Keratinocyte (primary cell): Measurements from ENCODE around the gene NBEA. TPM values are rescaled to one million over a fixed set of nuclear protein-coding genes. Genes with fewer than 3 reads are reported as not detected.

Experiments used
- DNase-seq: peaks from one replicate; pipeline ENCODE4 v3.0.0-alpha.2; 2011; ENCODE audit warnings: low read depth, missing footprints, low spot score
- FAIRE-seq: peaks from 2 replicates; lab custom pipeline; 2011; peaks lifted over from hg19 to GRCh38; lab: Jason Lieb, UNC
- H2AFZ ChIP-seq: 2 replicates; pipeline ENCODE4 v1.6.0; 2012; ENCODE audit warnings: low read length, control low read depth, inconsistent platforms; ENCODE audit not compliant: control insufficient read depth
- H3K27ac ChIP-seq: 2 replicates; pipeline ENCODE4 v1.5.1; 2011; ENCODE audit warnings: low read length; ENCODE audit not compliant: control insufficient read depth, insufficient read depth
- H3K27me3 ChIP-seq: 3 replicates; pipeline ENCODE4 v1.6.0; 2011; ENCODE audit warnings: low read length; ENCODE audit not compliant: control insufficient read depth, insufficient read depth; ENCODE audit errors: extremely low read depth
- H3K36me3 ChIP-seq, 2 experiments: 2 replicates in 1 of 2; 3 replicates in 1 of 2; pipeline ENCODE4 v1.5.1; 2011; ENCODE audit warnings: low read length in 2 of 2, mild to moderate bottlenecking in 1 of 2; ENCODE audit not compliant: control insufficient read depth in 2 of 2, insufficient read depth in 2 of 2; ENCODE audit errors: extremely low read depth in 1 of 2
- H3K4me1 ChIP-seq: 3 replicates; pipeline ENCODE4 v1.5.1; 2011; ENCODE audit warnings: low read length; ENCODE audit not compliant: control insufficient read depth, insufficient read depth; ENCODE audit errors: extremely low read depth
- H3K4me2 ChIP-seq: 3 replicates; pipeline ENCODE4 v1.6.0; 2011; ENCODE audit warnings: low read depth, low read length; ENCODE audit not compliant: control insufficient read depth, insufficient read depth; ENCODE audit errors: extremely low read depth
- H3K4me3 ChIP-seq, 3 experiments: fragments of 200-600 bp in 1 of 3; sonication (generic) in 1 of 3; 2 replicates in 2 of 3; 3 replicates in 1 of 3; pipeline ENCODE4 v1.5.1; 2011 to 2016; ENCODE audit warnings: low read length in 3 of 3, mild to moderate bottlenecking in 3 of 3, control low read depth in 2 of 3, inconsistent platforms in 1 of 3, low read depth in 1 of 3, mixed read lengths in 1 of 3, mixed run types in 1 of 3, moderate library complexity in 1 of 3; ENCODE audit not compliant: control insufficient read depth in 2 of 3, insufficient read depth in 2 of 3; ENCODE audit errors: extremely low read depth in 1 of 3
- H3K79me2 ChIP-seq: 2 replicates; pipeline ENCODE4 v1.6.0; 2012; ENCODE audit warnings: low read length; ENCODE audit not compliant: control insufficient read depth, insufficient read depth
- H3K9ac ChIP-seq: 3 replicates; pipeline ENCODE4 v1.6.0; 2011; ENCODE audit warnings: low read length; ENCODE audit not compliant: control insufficient read depth, insufficient read depth; ENCODE audit errors: extremely low read depth
- H3K9me1 ChIP-seq: 3 replicates; pipeline ENCODE4 v1.6.0; 2011; ENCODE audit warnings: low read length; ENCODE audit not compliant: control insufficient read depth, insufficient read depth; ENCODE audit errors: extremely low read depth
- H3K9me3 ChIP-seq: 2 replicates; pipeline ENCODE4 v1.5.1; 2012; ENCODE audit warnings: low read depth, low read length; ENCODE audit not compliant: control insufficient read depth
- H4K20me1 ChIP-seq: 3 replicates; pipeline ENCODE4 v1.6.0; 2011; ENCODE audit warnings: low read length; ENCODE audit not compliant: control insufficient read depth, insufficient read depth; ENCODE audit errors: extremely low read depth
- CTCF ChIP-seq, 3 experiments: IDR thresholded peaks in 1 of 3; conservative IDR thresholded peaks in 1 of 3; optimal IDR thresholded peaks in 1 of 3; 2 replicates in 2 of 3; 3 replicates in 1 of 3; pipeline versions ENCODE3 to v1.5.1; 2011; ENCODE audit warnings: low read length in 3 of 3, mild to moderate bottlenecking in 3 of 3, moderate library complexity in 2 of 3, control low read depth in 1 of 3, inconsistent platforms in 1 of 3; ENCODE audit not compliant: insufficient read depth in 2 of 3; ENCODE audit errors: extremely low read depth in 1 of 3
- EZH2 ChIP-seq: IDR thresholded peaks from one replicate; pipeline ENCODE4 v1.6.1; 2012; ENCODE audit warnings: inconsistent platforms, mild to moderate bottlenecking, low read length, moderate library complexity
- dilution Hi-C: fragments of 300-500 bp; cut with MboI; formaldehyde crosslinking; loops from one replicate; pipeline ENCODE4 v1.7.0; 2020; ENCODE audit warnings: low sequenced_read_pairs; ENCODE audit not compliant: extremely low pct_ligation_motif_present
- polyA plus RNA-seq, 5 experiments: library from polyadenylated mRNA; depleted of rRNA in 3 of 5; stranded (reverse) in 3 of 5; stranded (forward) in 1 of 5; unstranded in 1 of 5; fragments of >200 nt; gene quantifications; 1 replicate in 1 of 5; 2 replicates in 3 of 5; 3 replicates in 1 of 5; pipeline versions ENCODE4 v1.2.1 to v1.2.3, GENCODE V29; 2011 to 2012; ENCODE audit warnings: missing spikeins in 2 of 5, low read depth in 1 of 5, low replicate concordance in 1 of 5

NBEA gene
- polyA plus RNA-seq, 1 donor (not counting 4 experiments of a cell fraction or from before 2014, with no cell fraction given) = 0.05 TPM

- H4K20me1 ChIP-seq = no peaks in the 10 kb centered on the region
- FAIRE-seq (no peak), DNase-seq (no peak)
- H3K4me3 ChIP-seq = no peak overlapping the region
- no peaks in the 10 kb centered on the region for H3K9me1 ChIP-seq
- H3K79me2 ChIP-seq = no peaks in the 10 kb centered on the region
- no peak overlapping the region for H3K27ac ChIP-seq
- H3K9me3 ChIP-seq = no peaks in the 10 kb centered on the region
- dilution Hi-C loops = no loop called here
- H3K27me3 ChIP-seq = no peaks in the 10 kb centered on the region
- no peak for TF ChIP-seq EZH2
- no peak overlapping the region for H2AFZ ChIP-seq
- no peak overlapping the region for H3K4me2 ChIP-seq
- no peaks in the 10 kb centered on the region for H3K36me3 ChIP-seq
- H3K4me1 ChIP-seq = no peaks in the 10 kb centered on the region
- H3K9ac ChIP-seq = no peak overlapping the region
Measured at GRCh38 chr13:35345992-35346391, 403.9 kb downstream of the NBEA start.

- Histone ChIP-seq H3K9ac (no peak overlapping the region), H3K4me2 (no peak overlapping the region), H4K20me1 (no peaks in the 10 kb centered on the region), H3K4me1 (no peaks in the 10 kb centered on the region), H3K27me3 (no peaks in the 10 kb centered on the region), H3K36me3 (no peaks in the 10 kb centered on the region), H3K9me3 (no peaks in the 10 kb centered on the region), H3K4me3 (no peak overlapping the region), H3K79me2 (no peaks in the 10 kb centered on the region), H3K9me1 (no peaks in the 10 kb centered on the region), H2AFZ (no peak overlapping the region), H3K27ac (no peak overlapping the region)
- FAIRE-seq (no peak), DNase-seq (no peak)
- dilution Hi-C loops = no loop called here
- TF ChIP-seq CTCF (optimal IDR thresholded peaks at IDR 0.05 in 1 of 3, IDR thresholded peaks at IDR 0.05 in 1 of 3, conservative IDR thresholded peaks at IDR 0.05 in 1 of 3; ENCODE audit: extremely low read depth in 1 of 3, insufficient read depth in 2 of 3, low read length in 3 of 3) (no peak), EZH2 (no peak)
Measured at GRCh38 chr13:35346494-35346893, 404.4 kb downstream of the NBEA start.

GRCh38 chr13:35347679-35348205, 405.7 kb downstream of the NBEA start:
- no peak overlapping the region for H3K4me3 ChIP-seq
- no peaks in the 10 kb centered on the region for H4K20me1 ChIP-seq
- H3K4me2 ChIP-seq = no peak overlapping the region
- no peak for TF ChIP-seq CTCF (optimal IDR thresholded peaks at IDR 0.05 in 1 of 3, IDR thresholded peaks at IDR 0.05 in 1 of 3, conservative IDR thresholded peaks at IDR 0.05 in 1 of 3; ENCODE audit: extremely low read depth in 1 of 3, insufficient read depth in 2 of 3, low read length in 3 of 3)
- no peak for TF ChIP-seq EZH2
- H3K36me3 ChIP-seq = no peaks in the 10 kb centered on the region
- H3K9ac ChIP-seq = no peak overlapping the region
- dilution Hi-C loops = no loop called here
- DNase-seq (no peak), FAIRE-seq (no peak)
- H3K4me1 ChIP-seq = no peaks in the 10 kb centered on the region
- no peaks in the 10 kb centered on the region for H3K9me3 ChIP-seq
- no peak overlapping the region for H3K27ac ChIP-seq
- no peak overlapping the region for H2AFZ ChIP-seq
- no peaks in the 10 kb centered on the region for H3K27me3 ChIP-seq
- H3K9me1 ChIP-seq = no peaks in the 10 kb centered on the region
- H3K79me2 ChIP-seq = no peaks in the 10 kb centered on the region
